HepG2 (cell line): ENCODE data around the gene GLRX2. TPM values are rescaled to one million over a fixed set of nuclear protein-coding genes. Genes with fewer than 3 reads are reported as not detected.

ENCODE experiments used
- ATAC-seq: fragments of 200-7000 bp; cut with Tn5 transposase; 3 replicates; pipeline ENCODE4 v1.9.1; 2020; ENCODE audit warnings: mild to moderate bottlenecking, moderate library complexity
- BruUV-seq: library from RNA; stranded (reverse); fragments of 400-500 nt; replicated peaks from 2 replicates; lab custom pipeline; 2021; lab: Mats Ljungman, UMichigan
- CTCF ChIA-PET: fragments of 300-600 bp; formaldehyde crosslinking; extraction: SDS; loops from one replicate; lab custom pipeline; 2021; ENCODE audit warnings: low total read pairs, inconsistent platforms, low intra/inter-chr PET ratio; lab: Yijun Ruan, JAX
- POLR2A ChIA-PET: fragments of 350-600 bp; sonication (Branson Sonifier 250); formaldehyde crosslinking; loops from one replicate; lab custom pipeline; 2020; ENCODE audit warnings: antibody characterized with exemption, inconsistent platforms; lab: Yijun Ruan, JAX
- DNase-seq: peaks from one replicate; pipeline ENCODE4 v3.0.0-alpha.2; 2015; ENCODE audit warnings: low spot score
- FAIRE-seq: peaks from 3 replicates; lab custom pipeline; 2011; peaks lifted over from hg19 to GRCh38; lab: Jason Lieb, UNC
- H2AFZ ChIP-seq: one replicate; pipeline ENCODE4 v1.6.1; 2011; ENCODE audit warnings: low read length, inconsistent platforms
- H3K27ac ChIP-seq: fragments of 300-600 bp; 3 replicates; pipeline ENCODE4 v1.8.0; 2011; ENCODE audit warnings: mixed run types, mild to moderate bottlenecking, mixed read lengths, low read length, inconsistent platforms; ENCODE audit not compliant: insufficient read depth; ENCODE audit errors: extremely low read length
- H3K27me3 ChIP-seq, 2 experiments: fragments of 200-600 bp in 1 of 2; 2 replicates in 1 of 2; 3 replicates in 1 of 2; pipeline versions ENCODE4 v1.6.0 to v1.8.0; 2011; ENCODE audit warnings: low read length in 2 of 2, mild to moderate bottlenecking in 2 of 2, moderate library complexity in 2 of 2, inconsistent platforms in 1 of 2; ENCODE audit not compliant: insufficient read depth in 2 of 2, control insufficient read depth in 1 of 2
- H3K36me3 ChIP-seq, 2 experiments: fragments of 200-600 bp in 1 of 2; replicated peaks in 1 of 2; 2 replicates in 1 of 2; 3 replicates in 1 of 2; pipeline versions ENCODE4 v1.5.1 to v1.8.0; 2011; ENCODE audit warnings: low read length in 2 of 2, inconsistent platforms in 1 of 2; ENCODE audit not compliant: insufficient read depth in 2 of 2, control insufficient read depth in 1 of 2
- H3K4me1 ChIP-seq: 2 replicates; pipeline ENCODE4 v1.5.1; 2012; ENCODE audit warnings: low read length, inconsistent platforms; ENCODE audit not compliant: insufficient read depth
- H3K4me2 ChIP-seq: 2 replicates; pipeline ENCODE4 v1.6.0; 2011; ENCODE audit warnings: low read depth, low read length, inconsistent platforms
- H3K4me3 ChIP-seq, 3 experiments: fragments of 200-600 bp in 1 of 3; sonication (generic), shearing (Covaris generic) in 1 of 3; replicated peaks in 1 of 3; 2 replicates each; pipeline ENCODE4 v1.5.1; 2011 to 2016; ENCODE audit warnings: low read length in 3 of 3, inconsistent platforms in 2 of 3, low read depth in 2 of 3, mild to moderate bottlenecking in 2 of 3, control low read depth in 1 of 3, mixed read lengths in 1 of 3; ENCODE audit not compliant: insufficient read depth in 1 of 3
- H3K79me2 ChIP-seq: one replicate; pipeline ENCODE4 v1.6.1; 2011; ENCODE audit warnings: low read length, inconsistent platforms; ENCODE audit not compliant: insufficient read depth
- H3K9ac ChIP-seq: 2 replicates; pipeline ENCODE4 v1.6.0; 2011; ENCODE audit warnings: mild to moderate bottlenecking, low read depth, low read length, inconsistent platforms; ENCODE audit not compliant: insufficient read depth
- H3K9me3 ChIP-seq: 2 replicates; pipeline ENCODE4 v1.5.1; 2012; ENCODE audit warnings: mild to moderate bottlenecking, low read length
- H4K20me1 ChIP-seq: 2 replicates; pipeline ENCODE4 v1.6.0; 2011; ENCODE audit warnings: inconsistent platforms, mild to moderate bottlenecking, low read length, moderate library complexity; ENCODE audit not compliant: insufficient read depth
- DMTF1 ChIP-seq: sonication (generic); formaldehyde crosslinking; IDR thresholded peaks from 2 replicates; pipeline ENCODE4 v1.4.0; 2020; ENCODE audit warnings: mild to moderate bottlenecking, missing genetic modification reagents
- FOXA1 ChIP-seq, 2 experiments: fragments of 450-650 bp in 1 of 2; sonication (generic) in 1 of 2; formaldehyde crosslinking in 1 of 2; IDR thresholded peaks; 2 replicates each; pipeline versions ENCODE4 v1.4.0 to v1.6.1; 2016 to 2020; ENCODE audit warnings: missing genetic modification reagents in 1 of 2
- FUBP1 ChIP-seq: sonication (generic); formaldehyde crosslinking; IDR thresholded peaks from 2 replicates; pipeline ENCODE4 v1.5.1; 2020; ENCODE audit warnings: missing genetic modification reagents, mild to moderate bottlenecking, borderline replicate concordance
- MBNL3 ChIP-seq: fragments of 250-450 bp; sonication (Bioruptor Pico); conservative IDR thresholded peaks from 2 replicates; pipeline ENCODE4 v1.8.0; 2022; ENCODE audit warnings: mild to moderate bottlenecking, inconsistent platforms
- NFKB2 ChIP-seq: sonication (generic); formaldehyde crosslinking; IDR thresholded peaks from 2 replicates; pipeline ENCODE4 v1.4.0; 2020; ENCODE audit warnings: missing genetic modification reagents, borderline replicate concordance
- PBX3 ChIP-seq: sonication (generic); formaldehyde crosslinking; IDR thresholded peaks from 2 replicates; pipeline ENCODE4 v1.8.1; 2023; ENCODE audit warnings: missing genetic modification reagents, inconsistent platforms, borderline replicate concordance
- PHF8 ChIP-seq: sonication (generic); formaldehyde crosslinking; IDR thresholded peaks from 2 replicates; pipeline ENCODE4 v1.5.0; 2020; ENCODE audit warnings: missing genetic modification reagents
- POGZ ChIP-seq: sonication (generic); formaldehyde crosslinking; IDR thresholded peaks from 2 replicates; pipeline ENCODE4 v1.4.0; 2020; ENCODE audit warnings: mild to moderate bottlenecking, missing genetic modification reagents
- PRPF4 ChIP-seq: fragments of 200-400 bp; formaldehyde crosslinking; IDR thresholded peaks from 2 replicates; pipeline ENCODE4 v1.6.1; 2016; ENCODE audit warnings: low read length, low read depth; ENCODE audit not compliant: poor library complexity, severe bottlenecking
- STAG1 ChIP-seq: sonication (generic); formaldehyde crosslinking; IDR thresholded peaks from 2 replicates; pipeline ENCODE4 v1.4.0; 2020; ENCODE audit warnings: missing genetic modification reagents
- TBL1XR1 ChIP-seq: fragments of 150-350 bp; IDR thresholded peaks from 2 replicates; pipeline ENCODE4 v1.6.1; 2014; ENCODE audit warnings: borderline replicate concordance, low read length; ENCODE audit not compliant: partially characterized antibody
- TMF1 ChIP-seq: sonication (generic); formaldehyde crosslinking; IDR thresholded peaks from 2 replicates; pipeline ENCODE4 v1.8.1; 2022; ENCODE audit warnings: low read depth, missing genetic modification reagents
- ZFX ChIP-seq: sonication (generic); formaldehyde crosslinking; IDR thresholded peaks from 2 replicates; pipeline ENCODE4 v1.4.0; 2020; ENCODE audit warnings: mild to moderate bottlenecking, low read depth, missing genetic modification reagents, moderate library complexity
- ZFYVE20 ChIP-seq: sonication (generic); formaldehyde crosslinking; IDR thresholded peaks from 2 replicates; pipeline ENCODE4 v1.8.0; 2023; ENCODE audit warnings: low read depth, mild to moderate bottlenecking, moderate library complexity, missing genetic modification reagents, borderline replicate concordance
- ZNF570 ChIP-seq: sonication (generic); formaldehyde crosslinking; IDR thresholded peaks from 2 replicates; pipeline ENCODE4 v1.4.0; 2020; ENCODE audit warnings: mild to moderate bottlenecking, missing genetic modification reagents, borderline replicate concordance
- ZNF768 ChIP-seq: sonication (generic); formaldehyde crosslinking; IDR thresholded peaks from 2 replicates; pipeline ENCODE4 v1.4.0; 2020; ENCODE audit warnings: missing genetic modification reagents
- ZNF776 ChIP-seq: sonication (generic); formaldehyde crosslinking; IDR thresholded peaks from 2 replicates; pipeline ENCODE4 v1.4.0; 2020; ENCODE audit warnings: mild to moderate bottlenecking, missing genetic modification reagents
- ZNF883 ChIP-seq: sonication (generic); formaldehyde crosslinking; IDR thresholded peaks from 2 replicates; pipeline ENCODE4 v1.5.1; 2020; ENCODE audit warnings: mild to moderate bottlenecking, missing genetic modification reagents; ENCODE audit errors: not compliant biosample characterization
- WGBS: methylation state at CpG from one replicate; pipeline ENCODE4 v1.1.6; 2017; ENCODE audit warnings: low lambda C conversion rate; 5-methylcytosine and 5-hydroxymethylcytosine counted together
- in situ Hi-C: cut with HindIII; loops from 2 replicates; pipeline ENCODE4 v1.10.0; 2017; ENCODE audit warnings: low pct_unique_long_range_greater_than_20kb; ENCODE audit not compliant: extremely low pct_ligation_motif_present
- intact Hi-C: fragments of 100-400 bp; cut with micrococcal nuclease; formaldehyde crosslinking; loops from one replicate; pipeline ENCODE4 v1.10.0; 2022; ENCODE audit not compliant: unreplicated experiment
- polyA plus RNA-seq, 8 experiments: library from polyadenylated mRNA; depleted of rRNA in 3 of 8; stranded (reverse) in 7 of 8; unstranded in 1 of 8; fragments of >200 nt; fragmentation: Illumina TruSeq in 4 of 8; extraction: Trizol in 4 of 8; gene quantifications; 2 replicates each; pipeline versions ENCODE4 v1.2.1 to v1.2.3, GENCODE V29; 2011 to 2016; ENCODE audit warnings: low read depth in 4 of 8, missing spikeins in 1 of 8, mixed read lengths in 1 of 8; ENCODE audit not compliant: insufficient read depth in 1 of 8
- total RNA-seq, 5 experiments: library from RNA; depleted of rRNA; stranded (reverse); fragments of >200 nt; fragmentation: Illumina TruSeq; extraction: Trizol; gene quantifications; 2 replicates each; pipeline ENCODE4 v1.2.3, GENCODE V29; 2016; ENCODE audit warnings: low read depth in 1 of 5

The GLRX2 gene
- total and polyA plus RNA-seq, 2 of the 13 experiments (the other 11 are each of a cell fraction or from before 2014, with no cell fraction given) = 11.9 to 39.0 TPM

DNA sequence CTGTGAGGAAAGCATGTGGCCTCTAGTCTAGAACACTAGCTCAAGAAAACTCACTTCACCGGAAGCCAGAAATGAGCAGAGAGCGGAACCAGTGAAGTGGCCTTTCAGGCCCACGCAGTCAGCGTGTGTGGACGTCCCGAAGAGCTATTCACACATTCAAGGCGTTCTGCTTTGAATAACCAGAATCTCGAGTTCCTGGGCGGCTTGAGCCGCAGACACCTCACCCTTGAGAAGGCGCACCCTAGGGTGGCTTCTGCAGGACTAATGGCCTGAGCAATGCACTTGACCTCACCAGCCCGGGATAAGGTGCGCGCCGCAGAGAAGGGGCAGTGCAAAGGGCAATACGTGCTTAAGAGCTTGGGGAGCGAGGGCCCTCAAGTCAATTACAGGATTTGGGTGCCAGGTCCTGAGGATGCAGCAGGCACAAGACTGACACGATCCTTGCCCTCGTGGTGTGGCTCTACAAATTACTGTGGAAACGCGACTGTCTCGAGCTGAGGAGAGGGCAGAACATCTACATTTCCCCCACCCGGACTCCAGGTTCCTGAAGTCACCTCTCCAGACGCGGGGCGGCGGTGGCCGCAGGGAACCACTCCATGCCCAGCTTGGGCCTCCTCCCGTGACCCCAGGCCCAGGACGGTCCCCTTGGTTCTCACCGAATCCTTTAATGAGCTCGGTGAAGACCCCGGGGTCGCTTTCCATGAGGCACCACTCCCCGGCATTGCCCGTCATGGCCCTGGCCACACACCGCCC, 46.5 kb downstream of the GLRX2 start:
- Histone ChIP-seq H3K9me3 (no peaks in the 10 kb centered on the region), H3K27ac (peak overlapping the region; percentile 94), H3K9ac (peak overlapping the region; percentile 97), H3K4me2 (peak overlapping the region; percentile 82), H4K20me1 (peaks cover 11% of the 10 kb centered on the region; the same call in 1 of the 2 replicates), H2AFZ (peak overlapping the region; percentile 73), H3K79me2 (peaks cover 90% of the 10 kb centered on the region), H3K4me3 (peak overlapping the region; percentile 92 to 99 (median 94)), H3K27me3 (peaks cover 0 to 2% of the 10 kb centered on the region in 2 experiments; a peak in 1 of 5 replicates), H3K36me3 (no peaks in the 10 kb centered on the region), H3K4me1 (peaks cover 38% of the 10 kb centered on the region)
- FAIRE-seq (peak; percentile 68), DNase-seq (peak; percentile 35), ATAC-seq (peak; percentile 38)
- POLR2A ChIA-PET = interaction anchor here (0.8 to 2.0 kb wide), 13 partner anchors 11 to 252 kb away, joined by 3 to 23 read pairs (median 5); partner anchors contain the start of genes CDC73 and GLRX2
- BruUV-seq = TSS peak; percentile 66
- 7% methylated on average over 8 of the region's 37 CpGs for WGBS
- CTCF ChIA-PET = no interaction called here
- in situ Hi-C loops = no loop called here
- intact Hi-C loops = loop anchor here (1.0 kb wide), 2 partner anchors 22 to 64 kb away; partner anchors contain the start of gene CDC73
- TF ChIP-seq TBL1XR1 (no peak), PRPF4 (no peak), FOXA1 (IDR thresholded peaks at IDR 0.05) (no peak), FOXA1 (CRISPR knock-in tag; IDR thresholded peaks at IDR 0.05) (no peak), ZNF883 (CRISPR knock-in tag) (no peak), ZFYVE20 (CRISPR knock-in tag) (0 out of 2 replicates have a peak, but pooled peaks have one; percentile 54), PBX3 (no peak), ZFX (CRISPR knock-in tag) (no peak), MBNL3 (no peak), ZNF768 (CRISPR knock-in tag) (no peak), PHF8 (CRISPR knock-in tag) (no peak), NFKB2 (CRISPR knock-in tag) (no peak), TMF1 (CRISPR knock-in tag) (peak; percentile 45; the same call in 1 of the 2 replicates), FUBP1 (CRISPR knock-in tag) (no peak), STAG1 (CRISPR knock-in tag) (no peak), POGZ (no peak), ZNF570 (CRISPR knock-in tag) (0 out of 2 replicates have a peak, but pooled peaks have one; percentile 23), DMTF1 (0 out of 2 replicates have a peak, but pooled peaks have one; percentile 11), ZNF776 (CRISPR knock-in tag) (no peak)
